ENCODE measurements around the gene PEX5L. TPM values are rescaled to one million over a fixed set of nuclear protein-coding genes. Genes with fewer than 3 reads are reported as not detected.
A peak's percentile ranks its signal among the peaks of the same experiment; 100 is the strongest.

Gene PEX5L
- total RNA-seq, 1 donor from 2014 or later: 0.78 TPM

GRCh38 chr3:179765396-179765795, 271.3 kb downstream of the PEX5L start:
- Histone ChIP-seq H3K4me1 (no peaks in the 10 kb centered on the region), H3K27ac (no peak overlapping the region), H3K9me3 (no peaks in the 10 kb centered on the region), H3K36me3 (peaks cover 55% of the 10 kb centered on the region), H3K27me3 (no peaks in the 10 kb centered on the region), H3K4me3 (no peak overlapping the region)
- TF ChIP-seq, protein P1, sequence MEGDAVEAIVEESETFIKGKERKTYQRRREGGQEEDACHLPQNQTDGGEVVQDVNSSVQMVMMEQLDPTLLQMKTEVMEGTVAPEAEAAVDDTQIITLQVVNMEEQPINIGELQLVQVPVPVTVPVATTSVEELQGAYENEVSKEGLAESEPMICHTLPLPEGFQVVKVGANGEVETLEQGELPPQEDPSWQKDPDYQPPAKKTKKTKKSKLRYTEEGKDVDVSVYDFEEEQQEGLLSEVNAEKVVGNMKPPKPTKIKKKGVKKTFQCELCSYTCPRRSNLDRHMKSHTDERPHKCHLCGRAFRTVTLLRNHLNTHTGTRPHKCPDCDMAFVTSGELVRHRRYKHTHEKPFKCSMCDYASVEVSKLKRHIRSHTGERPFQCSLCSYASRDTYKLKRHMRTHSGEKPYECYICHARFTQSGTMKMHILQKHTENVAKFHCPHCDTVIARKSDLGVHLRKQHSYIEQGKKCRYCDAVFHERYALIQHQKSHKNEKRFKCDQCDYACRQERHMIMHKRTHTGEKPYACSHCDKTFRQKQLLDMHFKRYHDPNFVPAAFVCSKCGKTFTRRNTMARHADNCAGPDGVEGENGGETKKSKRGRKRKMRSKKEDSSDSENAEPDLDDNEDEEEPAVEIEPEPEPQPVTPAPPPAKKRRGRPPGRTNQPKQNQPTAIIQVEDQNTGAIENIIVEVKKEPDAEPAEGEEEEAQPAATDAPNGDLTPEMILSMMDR (IDR thresholded peaks at IDR 0.05): no peak
- no peak for DNase-seq
- no peak for ATAC-seq
- intact Hi-C loops (cut with DNase I): no loop called here

- no peak for DNase-seq
- ATAC-seq: no peak
- Histone ChIP-seq H3K4me3 (no peak overlapping the region), H3K9me3 (no peaks in the 10 kb centered on the region), H3K27ac (no peak overlapping the region), H3K27me3 (no peaks in the 10 kb centered on the region), H3K4me1 (no peaks in the 10 kb centered on the region), H3K36me3 (peaks cover 45% of the 10 kb centered on the region)
- intact Hi-C loops (cut with DNase I): no loop called here
- TF ChIP-seq, protein P1 (IDR thresholded peaks at IDR 0.05): no peak
Measured at GRCh38 chr3:179760944-179761343, 275.8 kb downstream of the PEX5L start.

DNA sequence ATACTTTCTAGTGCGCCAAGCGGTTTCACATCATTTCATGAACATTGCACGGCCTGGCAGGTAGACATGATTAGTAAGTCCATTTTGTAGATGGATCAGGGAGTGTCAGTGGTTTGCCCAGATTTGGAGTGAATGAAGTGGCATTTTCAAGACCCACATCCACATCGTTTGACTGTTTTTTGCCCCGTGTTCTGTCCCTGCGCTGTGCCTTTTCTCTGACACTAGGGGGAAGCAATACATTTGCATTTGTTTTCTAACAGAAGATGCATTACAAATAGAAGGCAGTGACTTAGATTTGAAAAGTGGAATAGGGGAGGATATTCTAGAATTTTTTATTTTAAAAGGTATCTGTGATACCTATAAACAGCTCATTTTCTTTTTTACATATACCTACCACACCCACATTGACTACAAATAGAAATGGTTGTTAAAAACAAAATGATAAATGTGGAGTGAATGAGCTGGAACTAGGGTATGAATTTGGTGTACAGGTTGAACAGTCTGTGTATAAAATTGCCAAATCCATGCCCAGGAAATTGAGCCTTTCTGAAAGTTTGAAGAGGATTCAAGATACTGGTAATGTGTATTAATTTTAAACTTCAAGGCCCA, 285.9 kb downstream of the PEX5L start:
- Histone ChIP-seq H3K9me3 (no peaks in the 10 kb centered on the region), H3K4me3 (no peak overlapping the region), H3K27ac (no peak overlapping the region), H3K4me1 (no peaks in the 10 kb centered on the region), H3K36me3 (peaks cover 4% of the 10 kb centered on the region), H3K27me3 (no peaks in the 10 kb centered on the region)
- DNase-seq (no peak), ATAC-seq (peak; percentile 45)
- TF ChIP-seq, protein P1 (IDR thresholded peaks at IDR 0.05): peak; percentile 43
- intact Hi-C loops (cut with DNase I): no loop called here

DNA sequence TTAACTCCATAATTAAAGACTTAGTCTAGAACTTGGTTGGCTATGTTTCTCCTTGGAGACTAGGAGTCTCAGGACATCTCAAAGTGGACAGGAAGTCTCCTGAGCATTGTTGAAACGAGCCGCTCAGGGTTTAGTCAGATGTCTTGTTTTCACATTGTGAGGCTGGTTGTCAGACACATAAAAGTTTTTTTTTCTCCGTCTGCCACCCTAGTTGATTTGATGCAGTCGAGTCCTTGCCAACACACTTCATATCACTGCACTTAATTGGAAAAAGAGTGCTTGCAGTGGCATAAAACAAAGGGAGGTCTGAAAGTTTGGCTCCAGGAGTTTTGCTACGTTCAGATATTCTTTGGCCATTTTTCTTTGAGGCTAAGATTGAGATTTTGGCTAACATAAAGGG, 291.0 kb downstream of the PEX5L start:
- TF ChIP-seq, protein P1 (IDR thresholded peaks at IDR 0.05): no peak
- H3K4me1 ChIP-seq: no peaks in the 10 kb centered on the region
- peaks cover 13% of the 10 kb centered on the region for H3K36me3 ChIP-seq
- intact Hi-C loops (cut with DNase I): no loop called here
- no peaks in the 10 kb centered on the region for H3K9me3 ChIP-seq
- ATAC-seq (no peak), DNase-seq (no peak)
- no peaks in the 10 kb centered on the region for H3K27me3 ChIP-seq
- no peak overlapping the region for H3K27ac ChIP-seq
- H3K4me3 ChIP-seq: no peak overlapping the region

DNA sequence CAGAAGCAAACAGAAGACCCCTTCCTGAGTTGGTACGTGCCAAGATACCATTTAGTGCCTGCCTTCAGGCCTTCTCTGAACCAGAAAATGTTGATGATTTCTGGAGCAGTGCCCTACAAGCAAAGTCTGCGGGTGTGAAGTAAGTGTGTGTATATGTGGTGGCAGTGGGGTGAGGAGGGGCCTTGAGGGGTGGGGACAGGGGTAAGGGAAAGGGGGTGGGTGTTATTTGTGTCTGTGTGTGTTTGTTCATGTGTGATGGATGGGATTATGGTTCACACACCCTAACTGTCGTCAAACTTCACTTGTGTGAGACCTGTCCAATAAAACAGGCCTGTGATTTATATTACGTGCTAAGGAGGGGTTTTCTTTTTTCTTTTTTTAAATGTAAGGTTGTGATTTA, 291.7 kb downstream of the PEX5L start:
- H3K9me3 ChIP-seq: no peaks in the 10 kb centered on the region
- no peak for ATAC-seq
- peaks cover 13% of the 10 kb centered on the region for H3K36me3 ChIP-seq
- H3K4me3 ChIP-seq: no peak overlapping the region
- TF ChIP-seq, protein P1 (IDR thresholded peaks at IDR 0.05): no peak
- H3K4me1 ChIP-seq: no peaks in the 10 kb centered on the region
- DNase-seq: no peak
- H3K27ac ChIP-seq: no peak overlapping the region
- no peaks in the 10 kb centered on the region for H3K27me3 ChIP-seq
- intact Hi-C loops (cut with DNase I): no loop called here

Data from upper lobe of right lung (tissue), 1 donor.